Aorta (tissue), 5 donors: ENCODE data around the gene LRCH1. TPM values are rescaled to one million over a fixed set of nuclear protein-coding genes. Genes with fewer than 3 reads are reported as not detected.

ENCODE experiments used
- ATAC-seq: fragments of 200-7000 bp; cut with Tn5 transposase; one replicate; pipeline ENCODE4 v1.9.1; 2022; ENCODE audit warnings: moderate library complexity; ENCODE audit not compliant: low FRiP score
- DNase-seq, 2 donors: peaks; one replicate each; pipeline ENCODE4 v3.0.0-alpha.2; 2020
- H3K27ac ChIP-seq, 2 donors: one replicate each; pipeline ENCODE4 v1.5.1; 2013; ENCODE audit warnings: low read length in 2 of 2, mild to moderate bottlenecking in 2 of 2, moderate library complexity in 2 of 2, control low read depth in 1 of 2, inconsistent platforms in 1 of 2, low read depth in 1 of 2
- H3K27me3 ChIP-seq, 2 donors: one replicate each; pipeline ENCODE4 v1.6.1; 2013; ENCODE audit warnings: control low read depth in 1 of 2, low read length in 1 of 2, mild to moderate bottlenecking in 1 of 2, moderate library complexity in 1 of 2; ENCODE audit not compliant: insufficient read depth in 2 of 2, control insufficient read depth in 1 of 2
- H3K36me3 ChIP-seq, 2 donors: one replicate each; pipeline ENCODE4 v1.6.1; 2013; ENCODE audit warnings: control low read depth in 1 of 2, low read length in 1 of 2, mild to moderate bottlenecking in 1 of 2; ENCODE audit not compliant: insufficient read depth in 2 of 2, control insufficient read depth in 1 of 2
- H3K4me1 ChIP-seq, 2 donors: one replicate each; pipeline ENCODE4 v1.6.1; 2013; ENCODE audit warnings: low read length in 2 of 2, control low read depth in 1 of 2, mild to moderate bottlenecking in 1 of 2, moderate library complexity in 1 of 2; ENCODE audit not compliant: insufficient read depth in 2 of 2, control insufficient read depth in 1 of 2
- H3K4me3 ChIP-seq, 2 donors: one replicate each; pipeline ENCODE4 v1.5.1; 2013; ENCODE audit warnings: low read length in 2 of 2, control low read depth in 1 of 2, mild to moderate bottlenecking in 1 of 2
- H3K9me3 ChIP-seq: one replicate; pipeline ENCODE4 v1.6.1; 2013; ENCODE audit warnings: mild to moderate bottlenecking, low read length; ENCODE audit not compliant: control insufficient read depth
- WGBS, 2 donors: extraction: QIAGEN DNeasy Blood & Tissue Kit; methylation state at CpG; one replicate each; pipeline ENCODE4 v1.1.7; 2013; 5-methylcytosine and 5-hydroxymethylcytosine counted together
- intact Hi-C, 2 donors: fragments of 100-400 bp; cut with DNase I; formaldehyde crosslinking; loops; one replicate each; pipeline versions ENCODE4 v1.14.2 to v1.15.0; 2022
- polyA plus RNA-seq, 2 donors: library from polyadenylated mRNA; stranded (reverse); fragments of 200-250 nt; gene quantifications; one replicate each; pipeline ENCODE4 v1.2.3, GENCODE V29; 2013
- total RNA-seq, 2 donors: library from RNA; stranded (reverse); fragmentation: NEBNext Ultra II Directional; extraction: Animal tissue kit (Norgen Biotek cat#: 25700); gene quantifications; one replicate each; pipeline ENCODE4 v1.2.1, GENCODE V29; 2021
- donor health status: healthy with polysubstance abuse.
- donor health status: Bipolar disorder and iron deficiency.
- donor health status: DM: no; HTN: no; CAD: no.
- donor health status: DM: no; HTN: no; CAD: no.
- donor health status: DM: yes; HTN: yes; CAD: no.

LRCH1 gene
- total and polyA plus RNA-seq, 4 donors: 12.3 to 46.5 (median 28.8) TPM

DNA sequence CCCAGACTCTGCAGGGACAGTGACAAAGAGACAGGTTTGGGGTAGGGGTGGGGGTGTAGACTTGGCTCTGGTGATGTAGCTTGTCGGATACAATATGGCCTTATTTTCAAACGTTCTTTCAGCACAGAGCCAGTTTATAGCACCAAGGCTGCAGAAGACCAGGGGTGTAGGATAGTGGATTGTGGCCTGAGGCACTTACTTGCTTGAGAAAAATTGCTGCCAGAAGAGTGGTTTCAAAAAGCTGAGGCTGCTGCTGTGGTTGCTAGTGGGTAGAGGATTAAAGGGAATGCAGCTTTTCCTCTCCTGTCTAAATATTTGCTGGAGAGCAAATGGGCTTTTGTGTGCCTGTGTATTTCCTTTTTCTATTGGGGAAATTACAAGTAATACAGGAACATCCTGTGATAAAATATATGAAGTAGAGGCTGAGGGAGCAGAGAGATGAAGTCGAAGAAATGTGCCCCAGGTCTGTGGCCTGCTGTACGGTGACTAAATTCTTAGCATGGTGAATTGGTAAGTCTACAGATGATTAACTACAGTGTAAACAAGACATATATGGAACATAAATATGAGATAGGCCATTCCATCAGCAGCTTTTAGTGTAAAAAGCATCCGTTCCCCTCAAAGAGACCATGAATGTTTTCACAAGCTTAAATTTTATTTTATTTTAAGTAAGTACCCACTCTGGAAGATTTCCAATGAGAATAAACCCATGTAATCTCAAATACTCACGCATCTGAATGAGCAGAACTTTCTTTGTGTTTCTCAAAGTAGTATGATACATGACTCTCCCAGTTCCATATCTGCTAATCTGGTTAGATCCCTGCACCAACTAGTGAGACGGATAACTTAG, 112.9 kb downstream of the LRCH1 start:
- peak overlapping the region; percentile 3 to 64 for H3K27ac ChIP-seq
- no peaks in the 10 kb centered on the region for H3K27me3 ChIP-seq
- ATAC-seq (no peak), DNase-seq (no peak)
- no peak overlapping the region for H3K4me3 ChIP-seq
- H3K36me3 ChIP-seq: no peaks in the 10 kb centered on the region
- 7 to 10% methylated on average over 7 of the region's 7 CpGs for WGBS, 2 donors
- intact Hi-C loops: no loop called here
- peaks cover 4 to 10% of the 10 kb centered on the region in 2 donors for H3K4me1 ChIP-seq
- no peaks in the 10 kb centered on the region for H3K9me3 ChIP-seq

DNA sequence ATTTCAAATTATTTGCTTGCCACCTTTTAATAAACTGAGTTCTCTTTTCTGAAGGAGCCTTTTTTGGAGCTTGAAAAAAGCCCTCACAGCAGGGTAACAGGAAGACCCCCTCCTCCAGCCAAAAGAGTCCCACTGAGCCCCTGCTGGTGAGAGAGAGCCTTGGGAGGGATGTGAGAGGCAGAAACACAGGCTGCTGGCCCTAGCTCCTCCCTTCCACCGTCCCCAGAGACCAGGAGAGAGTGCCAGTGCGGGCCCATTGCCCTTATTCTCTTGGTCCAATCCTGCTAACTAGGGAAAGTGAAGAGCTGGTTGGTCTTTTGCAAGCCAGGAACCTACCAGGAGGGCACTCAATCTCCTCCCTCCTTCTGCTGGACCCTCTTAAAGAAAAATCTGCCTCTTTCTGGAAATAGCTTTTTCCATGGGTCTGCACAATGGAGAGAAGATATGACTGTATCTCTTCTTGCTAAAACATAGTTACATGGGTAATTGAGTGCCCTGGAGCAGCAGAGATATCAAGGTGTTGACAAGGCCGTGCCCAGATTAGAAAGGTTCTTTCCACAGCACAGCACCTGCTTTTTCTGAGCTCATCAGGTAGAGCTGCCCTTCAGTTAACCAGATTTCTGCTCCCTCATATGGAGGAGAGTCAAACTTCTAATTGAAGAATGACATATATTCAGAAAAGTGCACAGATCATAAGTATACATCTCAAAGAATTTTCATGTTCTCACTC, 113.9 kb downstream of the LRCH1 start:
- intact Hi-C loops: no loop called here
- peak; percentile 76 for ATAC-seq
- no peaks in the 10 kb centered on the region for H3K9me3 ChIP-seq
- no peaks in the 10 kb centered on the region for H3K27me3 ChIP-seq
- H3K4me3 ChIP-seq: no peak overlapping the region
- H3K27ac ChIP-seq: peak overlapping the region in 1 of 2 donors; percentile 52
- H3K36me3 ChIP-seq: no peaks in the 10 kb centered on the region
- WGBS, 2 donors: 27 to 35% methylated on average over 3 of the region's 3 CpGs
- peaks cover 4 to 8% of the 10 kb centered on the region in 2 donors for H3K4me1 ChIP-seq
- DNase-seq: peak in 1 of 2 donors; percentile 63

DNA sequence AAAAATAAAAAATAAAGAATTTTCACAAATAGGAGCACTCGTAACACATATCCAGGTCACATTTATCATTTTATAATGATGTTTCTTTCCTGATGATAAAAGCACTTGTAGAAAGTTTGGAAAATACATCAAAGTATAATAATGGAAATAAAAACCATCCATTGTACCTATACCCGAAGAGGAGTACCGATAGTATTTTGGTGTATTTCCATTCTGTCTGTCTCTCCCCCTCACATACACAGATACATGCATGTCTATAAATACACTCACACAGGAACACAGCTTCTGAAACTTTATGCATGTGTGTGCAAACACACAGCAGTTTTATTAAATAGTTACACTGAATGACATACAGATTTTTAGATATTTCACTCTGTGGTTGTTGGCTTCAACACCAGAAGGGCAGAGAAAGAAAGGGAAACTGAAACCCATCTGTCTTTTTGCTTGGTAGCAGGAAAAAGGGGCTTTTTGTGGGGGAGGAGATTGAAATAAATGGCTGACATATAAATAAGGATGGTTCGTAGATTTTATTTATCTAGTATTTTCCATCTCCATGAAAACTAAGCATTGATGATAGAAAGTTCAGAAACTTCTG, 114.8 kb downstream of the LRCH1 start:
- ATAC-seq: no peak
- H3K27me3 ChIP-seq: no peaks in the 10 kb centered on the region
- no peaks in the 10 kb centered on the region for H3K9me3 ChIP-seq
- WGBS, 2 donors: 66 to 68% methylated on average over 4 of the region's 4 CpGs
- no peak overlapping the region for H3K27ac ChIP-seq
- intact Hi-C loops: no loop called here
- DNase-seq: no peak
- H3K36me3 ChIP-seq: no peaks in the 10 kb centered on the region
- H3K4me3 ChIP-seq: no peak overlapping the region
- peaks cover 4 to 6% of the 10 kb centered on the region in 2 donors for H3K4me1 ChIP-seq

DNA sequence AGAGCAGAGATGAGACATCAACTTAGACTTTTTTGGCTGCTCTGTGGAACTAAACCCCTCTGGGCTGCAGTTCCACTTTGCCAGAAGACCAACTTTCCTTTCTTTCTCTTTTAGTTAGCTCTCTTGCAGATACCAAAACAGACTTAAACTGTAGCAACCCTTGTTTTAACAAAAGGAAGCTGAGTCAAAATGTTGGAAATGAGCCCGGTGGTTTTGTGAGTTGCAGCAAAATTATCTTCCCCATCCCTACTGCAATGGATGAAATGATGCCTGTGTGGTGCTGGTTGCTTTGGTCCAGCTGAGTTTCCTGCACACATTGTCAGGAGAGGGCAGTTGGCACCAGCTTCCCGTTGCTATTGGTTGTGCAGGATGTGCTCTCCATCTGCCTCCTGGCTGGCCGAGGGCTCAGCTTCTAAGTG, 115.3 kb downstream of the LRCH1 start:
- Histone ChIP-seq H3K36me3 (no peaks in the 10 kb centered on the region), H3K27me3 (no peaks in the 10 kb centered on the region), H3K27ac (no peak overlapping the region), H3K4me1 (peaks cover 4% of the 10 kb centered on the region in 2 donors), H3K4me3 (no peak overlapping the region), H3K9me3 (no peaks in the 10 kb centered on the region)
- 4 to 8% methylated on average over 3 of the region's 3 CpGs for WGBS, 2 donors
- ATAC-seq: no peak
- peak in 1 of 2 donors; percentile 68 for DNase-seq
- intact Hi-C loops: no loop called here

DNA sequence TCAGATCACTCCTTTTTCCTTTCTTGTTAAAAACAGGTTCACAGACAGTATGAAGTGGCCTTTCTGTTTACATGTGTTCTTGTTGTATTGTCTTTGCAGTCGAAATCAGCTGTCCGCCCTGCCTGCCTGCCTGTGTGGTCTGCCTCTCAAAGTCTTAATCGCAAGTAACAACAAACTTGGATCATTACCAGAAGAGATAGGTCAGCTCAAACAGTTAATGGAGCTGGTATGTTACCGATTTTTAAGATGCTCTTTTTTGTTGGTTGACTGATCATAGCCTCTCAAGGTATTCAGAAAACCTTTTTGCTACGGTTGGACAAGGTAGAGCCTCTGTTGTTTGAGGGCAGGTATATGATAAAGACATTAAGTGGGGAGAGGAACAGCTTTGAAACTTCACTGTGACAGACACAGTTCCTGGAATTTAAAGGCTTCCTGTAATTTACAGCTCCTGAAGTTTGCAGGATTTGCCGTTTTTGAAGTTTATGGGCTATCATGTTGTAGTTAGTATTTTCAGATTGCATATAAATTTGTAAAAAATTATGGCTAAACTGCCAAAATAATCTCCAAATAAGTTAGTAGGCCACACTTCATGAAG, 116.1 kb downstream of the LRCH1 start:
- H3K4me1 ChIP-seq: peaks cover 4% of the 10 kb centered on the region in 2 donors
- ATAC-seq: no peak
- 69 to 73% methylated on average over 6 of the region's 6 CpGs for WGBS, 2 donors

DNA sequence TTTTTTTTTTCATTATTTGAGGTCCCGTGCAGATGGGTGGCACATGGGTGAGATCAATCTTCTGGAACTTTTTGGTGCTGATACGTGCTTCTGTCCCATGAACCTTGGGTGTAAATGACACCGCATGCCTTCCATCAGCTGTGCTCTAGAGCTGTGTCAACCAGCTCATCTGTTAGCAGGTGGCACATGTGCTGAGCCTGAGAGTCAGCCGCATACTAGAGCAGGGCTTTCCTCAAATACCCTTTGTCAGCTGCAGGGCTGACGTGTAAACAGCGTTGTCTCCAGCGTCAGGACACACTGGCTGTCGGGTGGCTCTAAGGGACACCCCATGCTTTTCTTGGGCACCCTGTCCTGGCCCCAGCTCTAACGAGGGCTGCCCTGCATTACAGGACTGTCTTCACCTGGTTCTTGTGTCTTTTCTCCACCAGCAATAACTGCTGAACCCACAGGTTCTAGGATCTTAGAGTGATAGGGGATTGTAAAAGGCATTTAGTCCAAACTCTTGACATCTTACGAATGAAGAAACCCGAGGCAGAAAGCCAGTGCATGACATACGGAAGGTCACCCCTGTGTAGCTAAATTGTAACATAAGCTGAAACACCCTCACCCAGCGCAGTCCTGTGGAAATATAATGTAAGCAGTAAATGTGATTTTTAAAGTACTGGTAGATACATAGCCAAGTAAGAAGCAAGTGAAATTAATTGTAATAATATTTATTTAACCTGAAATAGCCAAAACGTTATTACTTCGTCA, 119.5 kb downstream of the LRCH1 start:
- Histone ChIP-seq H3K27me3 (no peaks in the 10 kb centered on the region), H3K4me1 (peaks cover 0 to 4% of the 10 kb centered on the region in 2 donors), H3K27ac (no peak overlapping the region), H3K9me3 (no peaks in the 10 kb centered on the region), H3K36me3 (no peaks in the 10 kb centered on the region), H3K4me3 (no peak overlapping the region)
- 74 to 76% methylated on average over 15 of the region's 15 CpGs for WGBS, 2 donors
- ATAC-seq (no peak), DNase-seq (no peak)
- intact Hi-C loops: loop anchor here in 1 of 2 donors (10.0 kb wide), 1 partner anchor 118 kb away; the partner anchor contains the start of gene LRCH1

More for the DNA sequence above, 116.1 kb downstream of the LRCH1 start:
- Histone ChIP-seq H3K9me3 (no peaks in the 10 kb centered on the region), H3K36me3 (no peaks in the 10 kb centered on the region), H3K27ac (no peak overlapping the region), H3K27me3 (no peaks in the 10 kb centered on the region), H3K4me3 (no peak overlapping the region)
- DNase-seq: no peak
- intact Hi-C loops: no loop called here

DNA sequence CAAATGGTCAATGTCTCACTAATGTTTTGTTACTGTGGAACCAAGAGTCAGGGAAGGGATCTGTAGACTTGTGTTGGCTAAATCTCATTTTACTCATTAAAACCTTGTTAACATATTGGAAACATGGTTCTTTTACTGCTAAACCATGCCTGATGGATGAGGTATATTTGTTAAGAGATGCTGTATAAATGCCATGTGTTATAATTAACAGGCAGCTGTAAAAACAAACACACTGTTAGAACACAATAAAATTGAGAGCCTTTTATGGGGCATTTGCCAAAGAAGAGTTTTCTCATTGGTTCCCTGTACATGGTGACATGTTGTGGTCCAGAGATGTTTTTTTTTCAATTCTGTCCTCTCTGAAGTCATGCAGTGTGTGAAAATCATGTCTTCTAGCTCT, 122.0 kb downstream of the LRCH1 start:
- peak overlapping the region in 1 of 2 donors; percentile 51 for H3K27ac ChIP-seq
- ATAC-seq: no peak
- H3K36me3 ChIP-seq: no peaks in the 10 kb centered on the region
- DNase-seq: no peak
- H3K9me3 ChIP-seq: no peaks in the 10 kb centered on the region
- intact Hi-C loops: loop anchor here (5.0 to 10.0 kb wide), 3 partner anchors 103 to 123 kb away; partner anchors contain the start of gene LRCH1 (in 2 of the 2)
- H3K4me1 ChIP-seq: peaks cover 4 to 7% of the 10 kb centered on the region in 2 donors
- H3K27me3 ChIP-seq: no peaks in the 10 kb centered on the region
- no peak overlapping the region for H3K4me3 ChIP-seq

DNA sequence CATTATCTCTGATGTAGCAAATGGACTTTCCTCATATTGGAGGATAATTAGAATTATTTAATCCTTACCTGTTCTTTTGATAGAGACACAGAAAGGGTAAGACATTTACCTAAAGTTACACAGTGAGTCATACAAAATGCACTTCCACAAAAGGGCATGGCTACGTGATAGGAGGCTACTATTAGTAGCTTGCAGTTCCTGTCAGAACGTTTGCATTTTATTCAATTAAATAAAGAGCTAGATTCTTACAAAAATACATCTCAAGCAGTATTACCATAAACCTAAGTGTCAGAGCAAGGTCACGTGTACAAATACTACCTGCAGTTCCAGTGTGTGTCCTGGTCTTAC, 123.4 kb downstream of the LRCH1 start:
- peaks cover 4 to 9% of the 10 kb centered on the region in 2 donors for H3K4me1 ChIP-seq
- no peak overlapping the region for H3K4me3 ChIP-seq
- ATAC-seq (no peak), DNase-seq (no peak)
- H3K36me3 ChIP-seq: no peaks in the 10 kb centered on the region
- no peaks in the 10 kb centered on the region for H3K27me3 ChIP-seq
- 36 to 41% methylated on average over 3 of the region's 3 CpGs for WGBS, 2 donors
- no peaks in the 10 kb centered on the region for H3K9me3 ChIP-seq
- no peak overlapping the region for H3K27ac ChIP-seq
- intact Hi-C loops: loop anchor here (5.0 to 10.0 kb wide), 3 partner anchors 104 to 124 kb away; partner anchors contain the start of gene LRCH1 (in 2 of the 2)
